ENCODE measurements around the gene TMTC3.

TMTC3 gene

GRCh38 chr12:88228720-88229119 lies 86.6 kb downstream of the TMTC3 start:
- DNase-seq = no peak

GRCh38 chr12:88230271-88230670 lies 88.2 kb downstream of the TMTC3 start:
- no peak for DNase-seq

- no peak for DNase-seq
Measured at GRCh38 chr12:88235183-88235833, 93.2 kb downstream of the TMTC3 start.

GRCh38 chr12:88237954-88238353 lies 95.8 kb downstream of the TMTC3 start:
- DNase-seq = no peak

GRCh38 chr12:88238406-88238805 lies 96.3 kb downstream of the TMTC3 start:
- no peak for DNase-seq

DNA sequence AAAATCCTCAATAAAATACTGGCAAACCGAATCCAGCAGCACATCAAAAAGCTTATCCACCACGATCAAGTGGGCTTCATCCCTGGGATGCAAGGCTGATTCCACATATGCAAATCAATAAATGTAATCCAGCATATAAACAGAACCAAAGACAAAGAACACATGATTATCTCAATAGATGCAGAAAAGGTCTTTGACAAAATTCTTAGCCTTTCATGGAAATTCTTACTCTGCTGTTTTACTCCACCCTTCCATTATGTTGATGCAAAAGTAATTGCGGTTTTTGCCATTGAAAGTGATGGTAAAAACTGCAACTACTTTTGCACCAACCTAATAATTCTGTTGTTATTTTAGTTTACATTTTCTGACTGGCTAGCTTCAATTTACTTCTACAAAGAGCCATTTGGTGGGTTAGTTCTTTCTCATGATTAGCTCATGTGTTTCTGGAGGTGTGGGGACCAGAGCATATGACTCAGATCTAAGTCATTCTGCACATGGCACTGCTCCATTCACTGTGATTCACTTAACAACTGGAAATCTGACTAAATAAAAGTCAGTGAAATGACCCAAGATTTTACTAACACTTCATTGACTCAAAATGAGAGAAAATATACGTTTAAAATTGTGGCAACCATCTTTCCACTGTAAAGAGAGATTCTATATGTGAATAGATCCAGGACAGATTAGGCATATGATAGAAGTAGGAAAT lies 99.9 kb downstream of the TMTC3 start:
- no peak for DNase-seq

DNA sequence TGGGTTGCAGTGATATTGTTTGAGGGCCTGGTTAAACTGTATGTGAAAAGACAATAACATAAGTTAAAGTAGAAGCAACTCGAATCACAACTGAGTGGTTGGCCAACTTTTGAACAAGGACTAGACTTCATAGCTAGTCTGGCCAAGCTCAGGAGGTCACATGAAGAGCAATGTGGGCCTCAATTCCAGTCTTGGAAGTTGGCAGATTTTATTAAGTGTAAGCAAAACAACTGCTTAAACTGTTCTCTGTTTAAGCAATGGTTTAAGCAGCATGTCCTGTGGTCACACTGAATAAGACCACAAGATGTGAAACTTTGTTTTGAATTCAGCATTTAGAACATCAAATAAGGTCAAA lies 100.4 kb downstream of the TMTC3 start:
- DNase-seq = no peak

DNA sequence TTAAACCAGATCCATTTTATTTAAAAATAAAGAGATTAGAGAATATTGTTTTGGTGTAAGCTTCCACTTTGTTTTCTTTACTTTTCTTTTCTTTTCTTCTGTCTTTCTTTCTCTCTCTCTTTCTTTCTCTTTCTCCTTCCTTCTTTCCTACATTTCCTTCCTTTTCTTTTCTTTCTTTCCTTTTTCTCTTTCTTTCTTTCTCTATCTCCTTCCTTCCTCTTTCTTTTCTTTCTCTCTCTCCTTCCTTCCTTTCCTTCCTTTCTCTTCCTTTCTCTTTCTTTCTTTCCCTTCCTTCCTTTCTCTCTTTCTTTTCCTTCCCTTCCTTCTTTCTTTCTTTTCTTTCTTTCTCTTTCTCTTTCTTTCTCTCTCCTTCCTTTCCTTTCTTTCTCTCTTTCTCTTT lies 100.8 kb downstream of the TMTC3 start:
- no peak for DNase-seq

- DNase-seq = no peak
Measured at GRCh38 chr12:88243982-88244381, 101.9 kb downstream of the TMTC3 start.

DNA sequence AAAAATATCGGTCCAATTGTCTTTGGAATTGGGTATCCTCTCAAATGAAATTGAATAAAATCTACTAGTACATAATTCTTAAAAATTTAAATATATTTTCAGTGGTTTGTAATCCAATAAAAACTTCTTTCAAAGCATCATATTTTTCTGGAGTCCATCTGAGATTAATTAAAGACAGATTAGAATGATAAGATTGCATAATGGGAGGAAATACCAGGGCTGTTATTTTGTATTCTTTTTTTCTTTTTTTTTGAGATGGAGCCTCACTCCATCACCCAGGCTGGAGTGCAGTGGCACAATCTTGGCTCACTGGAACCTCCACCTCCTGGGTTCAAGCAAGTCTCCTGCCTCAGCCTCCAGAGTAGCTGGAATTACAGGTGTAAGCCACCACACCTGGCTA lies 103.8 kb downstream of the TMTC3 start:
- no peak for DNase-seq

DNA sequence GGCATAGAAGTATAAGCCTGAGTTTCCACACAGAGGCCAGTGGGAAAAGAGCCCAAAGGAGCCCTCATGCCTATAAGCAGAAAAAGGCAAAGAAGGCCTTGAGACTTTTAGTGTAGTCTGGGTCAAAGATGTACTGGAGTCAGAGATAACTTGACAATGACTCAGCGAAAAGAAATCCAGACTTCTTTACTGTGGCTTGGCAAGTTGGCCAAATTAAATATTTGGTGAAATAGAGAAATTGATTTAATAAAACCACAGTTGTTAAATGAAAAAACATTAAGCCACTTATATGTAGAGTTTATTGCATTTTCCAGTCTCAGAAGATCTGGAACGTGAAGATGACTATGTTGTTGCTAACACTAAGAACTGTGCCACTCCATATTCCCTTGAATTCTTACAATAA lies 105.1 kb downstream of the TMTC3 start:
- DNase-seq = no peak

DNA sequence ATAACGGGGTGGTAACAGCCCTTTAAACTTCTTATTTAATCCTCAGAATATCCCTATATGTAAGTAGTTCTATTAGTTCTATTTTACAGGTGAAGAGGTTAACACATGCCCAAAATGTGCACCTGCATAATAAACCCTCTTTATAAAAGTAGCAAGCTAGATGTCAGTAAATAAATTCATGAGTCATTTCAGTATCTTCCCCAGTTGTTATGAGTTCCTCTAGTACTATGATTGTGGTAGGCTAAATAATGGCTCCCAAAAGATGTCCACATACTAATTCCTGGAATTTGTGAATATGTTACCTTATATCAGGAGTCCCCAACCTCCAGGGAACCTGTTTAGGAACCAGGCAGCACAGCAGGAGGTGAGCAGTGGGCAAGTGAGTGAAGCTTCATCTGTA lies 106.5 kb downstream of the TMTC3 start:
- no peak for DNase-seq

Data from NCI-H1105 treated with DMSO at 0.1 percent for 48 hours (cell line).